ENCODE data around the gene CDC42EP4.
"Not testable (repeated sequence)": the region's sequence is repeated elsewhere in the genome, so short reads cannot be mapped to it uniquely, and the experiment has no call there.

Gene CDC42EP4

GRCh38 chr17:73274490-73274889, 37.3 kb downstream of the CDC42EP4 start:
- no peak for DNase-seq

GRCh38 chr17:73272906-73273218, 38.9 kb downstream of the CDC42EP4 start:
- no peak for DNase-seq

- DNase-seq, result no peak
These were observed 40.7 kb downstream of the CDC42EP4 start for GRCh38 chr17:73271072-73271471.

GRCh38 chr17:73269791-73270190, 42.0 kb downstream of the CDC42EP4 start:
- no peak for DNase-seq

- no peak for DNase-seq
These were observed 42.5 kb downstream of the CDC42EP4 start for GRCh38 chr17:73269329-73269615.

- DNase-seq, result no peak
These were observed 43.0 kb downstream of the CDC42EP4 start for GRCh38 chr17:73268582-73269328.

- no peak for DNase-seq
These were observed 43.9 kb downstream of the CDC42EP4 start for GRCh38 chr17:73267648-73268537.

GRCh38 chr17:73266796-73267195, 45.0 kb downstream of the CDC42EP4 start:
- DNase-seq, result no peak

- no peak for DNase-seq
These were observed 45.9 kb downstream of the CDC42EP4 start for GRCh38 chr17:73265646-73266640.

GRCh38 chr17:73264448-73264847, 47.4 kb downstream of the CDC42EP4 start:
- DNase-seq, result not testable (repeated sequence)

GRCh38 chr17:73262676-73263642, 48.8 kb downstream of the CDC42EP4 start:
- no peak for DNase-seq

GRCh38 chr17:73261952-73262675, 49.7 kb downstream of the CDC42EP4 start:
- DNase-seq, result no peak

- no peak for DNase-seq
These were observed 50.2 kb downstream of the CDC42EP4 start, which contains the start of gene CPSF4L for GRCh38 chr17:73261617-73261951. CPSF4L (minus strand) TSS chr17:73261880; CDS start chr17:73261818, 62 bp downstream.

GRCh38 chr17:73257516-73257915, 54.3 kb downstream of the CDC42EP4 start:
- no peak for DNase-seq

GRCh38 chr17:73256220-73256619, 55.6 kb downstream of the CDC42EP4 start:
- no peak for DNase-seq

- DNase-seq, result no peak
These were observed 56.1 kb downstream of the CDC42EP4 start for GRCh38 chr17:73255671-73256181.

GRCh38 chr17:73251871-73252270, 59.9 kb downstream of the CDC42EP4 start:
- DNase-seq, result no peak

- no peak for DNase-seq
These were observed 60.8 kb downstream of the CDC42EP4 start for GRCh38 chr17:73250851-73251640.

- DNase-seq, result peak; percentile 70
These were observed 62.1 kb downstream of the CDC42EP4 start for GRCh38 chr17:73249700-73250099.

- no peak for DNase-seq
These were observed 63.3 kb downstream of the CDC42EP4 start for GRCh38 chr17:73248532-73248931.

Measured in NCI-H2081 treated with DMSO at 0.1 percent for 48 hours (cell line).